Stimulated activated CD8-positive, alpha-beta memory T cell treated with anti-CD3 and anti-CD28 coated beads, Interleukin-4, amount 100 ng/mL, for 48 hours (primary cell): ENCODE measurements around the gene TOGARAM1.

Experiments used
- DNase-seq: peaks from one replicate; pipeline ENCODE4 v3.0.0-alpha.2; 2020

The TOGARAM1 gene

GRCh38 chr14:44966601-44967336 lies 4.8 kb downstream of the TOGARAM1 start:
- DNase-seq, result no peak

- DNase-seq, result no peak
Observed at GRCh38 chr14:44968714-44969113, 6.7 kb downstream of the TOGARAM1 start.

- no peak for DNase-seq
Observed at GRCh38 chr14:44970907-44971306, 8.9 kb downstream of the TOGARAM1 start.

- no peak for DNase-seq
Observed at GRCh38 chr14:44971459-44971858, 9.5 kb downstream of the TOGARAM1 start.

- DNase-seq, result no peak
Observed at GRCh38 chr14:44979273-44979672, 17.3 kb downstream of the TOGARAM1 start.

GRCh38 chr14:44979740-44980356 lies 17.9 kb downstream of the TOGARAM1 start:
- DNase-seq, result no peak

GRCh38 chr14:44981198-44981597 lies 19.2 kb downstream of the TOGARAM1 start:
- DNase-seq, result no peak

GRCh38 chr14:44982594-44982993 lies 20.6 kb downstream of the TOGARAM1 start:
- DNase-seq, result no peak

GRCh38 chr14:44988694-44989093 lies 26.7 kb downstream of the TOGARAM1 start:
- DNase-seq, result no peak

GRCh38 chr14:44989497-44990440 lies 27.8 kb downstream of the TOGARAM1 start:
- DNase-seq, result no peak

- no peak for DNase-seq
Observed at GRCh38 chr14:44990533-44990932, 28.5 kb downstream of the TOGARAM1 start.

- no peak for DNase-seq
Observed at GRCh38 chr14:44995196-44995595, 33.2 kb downstream of the TOGARAM1 start.

- DNase-seq, result no peak
Observed at GRCh38 chr14:44995770-44996294, 33.8 kb downstream of the TOGARAM1 start.

- DNase-seq, result no peak
Observed at GRCh38 chr14:45003924-45004323, 41.9 kb downstream of the TOGARAM1 start.

- no peak for DNase-seq
Observed at GRCh38 chr14:45015133-45015532, 53.1 kb downstream of the TOGARAM1 start.

- no peak for DNase-seq
Observed at GRCh38 chr14:45028107-45028626, 66.2 kb downstream of the TOGARAM1 start.

- DNase-seq, result no peak
Observed at GRCh38 chr14:45034730-45035129, 72.7 kb downstream of the TOGARAM1 start.

- DNase-seq, result no peak
Observed at GRCh38 chr14:45038256-45038655, 76.3 kb downstream of the TOGARAM1 start.

- DNase-seq, result no peak
Observed at GRCh38 chr14:45038865-45039264, 76.9 kb downstream of the TOGARAM1 start.

- DNase-seq, result no peak
Observed at GRCh38 chr14:45039390-45039789, 77.4 kb downstream of the TOGARAM1 start.

GRCh38 chr14:45041641-45042040 lies 79.7 kb downstream of the TOGARAM1 start:
- no peak for DNase-seq

GRCh38 chr14:45044638-45045037 lies 82.6 kb downstream of the TOGARAM1 start:
- no peak for DNase-seq

- DNase-seq, result no peak
Observed at GRCh38 chr14:45048385-45048784, 86.4 kb downstream of the TOGARAM1 start.
